Activated B cell treated with CpG ODN at 0.5 μM for 24 hours (primary cell): ENCODE measurements around the gene SLC66A2. TPM values are rescaled to one million over a fixed set of nuclear protein-coding genes. Genes with fewer than 3 reads are reported as not detected.

Source experiments
- ATAC-seq: fragments of 200-7000 bp; cut with Tn5 transposase; one replicate; pipeline ENCODE4 v1.10.0; 2021; ENCODE audit warnings: low read depth, mild to moderate bottlenecking, moderate library complexity
- CTCF ChIA-PET: fragments of 350-600 bp; sonication (Branson Sonifier 250); formaldehyde crosslinking; loops from one replicate; lab custom pipeline; 2021; ENCODE audit warnings: antibody characterized with exemption; lab: Charles Lee
- POLR2A ChIA-PET: fragments of 350-600 bp; sonication (Branson Sonifier 250); formaldehyde crosslinking; loops from one replicate; lab custom pipeline; 2021; ENCODE audit warnings: antibody characterized with exemption; lab: Charles Lee
- DNase-seq: peaks from one replicate; pipeline ENCODE4 v3.0.0; 2022
- H3K27ac Mint-ChIP-seq: one replicate; pipeline ENCODE4 v1.8.0; 2020; ENCODE audit warnings: mixed read lengths
- H3K27me3 Mint-ChIP-seq: one replicate; pipeline ENCODE4 v1.8.0; 2021; ENCODE audit warnings: mixed read lengths
- H3K36me3 Mint-ChIP-seq: one replicate; pipeline ENCODE4 v1.8.0; 2021; ENCODE audit warnings: low read depth, mixed read lengths
- H3K4me1 Mint-ChIP-seq: one replicate; pipeline ENCODE4 v1.8.0; 2021; ENCODE audit warnings: mixed read lengths
- H3K4me3 Mint-ChIP-seq: one replicate; pipeline ENCODE4 v1.8.0; 2020; ENCODE audit warnings: mild to moderate bottlenecking, mixed read lengths
- H3K9me3 Mint-ChIP-seq: one replicate; pipeline ENCODE4 v1.8.0; 2020; ENCODE audit warnings: mixed read lengths
- intact Hi-C: fragments of 100-400 bp; cut with micrococcal nuclease; formaldehyde crosslinking; loops from one replicate; pipeline ENCODE4 v1.15.1; 2024
- total RNA-seq: library from RNA; stranded (reverse); gene quantifications from 2 replicates; pipeline ENCODE4 v1.2.3, GENCODE V29; 2022
- TF ChIP-seq, protein P1 (sequence below): fragments of 200-600 bp; IDR thresholded peaks from one replicate; pipeline ENCODE4 v1.8.0; 2022; ENCODE audit warnings: antibody characterized with exemption, mild to moderate bottlenecking

Gene SLC66A2
- total RNA-seq, 1 donor from 2014 or later: 36.4 TPM

DNA sequence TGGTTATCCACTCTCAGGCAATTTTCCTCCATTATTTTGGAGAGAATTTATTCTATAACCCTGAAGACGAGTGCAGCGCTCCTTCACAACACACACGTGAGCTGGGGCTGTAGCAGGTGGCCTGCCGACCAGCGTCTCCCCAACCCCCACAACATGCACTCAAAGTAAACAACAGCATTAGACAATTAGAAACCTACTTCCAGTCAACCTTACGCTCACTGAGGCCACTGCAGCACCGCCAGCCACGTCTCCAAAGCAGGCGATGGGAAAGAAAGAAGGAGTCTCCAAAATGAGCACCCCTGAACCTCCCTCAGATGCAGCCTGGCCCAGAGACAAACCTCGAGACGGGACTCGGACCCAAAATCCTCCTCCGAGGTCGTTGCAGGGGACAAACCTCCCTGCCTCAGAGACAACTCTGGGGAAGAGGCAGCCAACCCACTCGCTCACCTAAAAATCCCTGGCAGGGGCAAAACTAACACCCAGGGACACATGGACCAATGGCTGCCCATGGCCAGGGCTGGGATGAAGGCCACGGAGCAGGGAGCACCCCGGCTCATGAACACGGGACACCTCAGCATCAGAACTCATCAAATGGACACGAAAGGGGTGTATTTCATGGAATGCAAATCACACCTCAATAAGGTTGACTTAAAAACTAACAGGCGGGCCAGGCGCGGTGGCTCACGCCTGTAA lies 2.6 kb downstream of the SLC66A2 start:
- no peaks in the 10 kb centered on the region for H3K9me3 Mint-ChIP-seq
- CTCF ChIA-PET: no interaction called here
- peak overlapping the region; percentile 92 for H3K27ac Mint-ChIP-seq
- ATAC-seq (no peak), DNase-seq (no peak)
- H3K4me3 Mint-ChIP-seq: peak overlapping the region; percentile 85
- H3K36me3 Mint-ChIP-seq: peaks cover 30% of the 10 kb centered on the region
- peaks cover 57% of the 10 kb centered on the region for H3K4me1 Mint-ChIP-seq
- POLR2A ChIA-PET: interaction anchor here (0.7 to 3.3 kb wide), 6 partner anchors 39 to 270 kb away, joined by 3 to 20 read pairs (median 4); partner anchors contain the start of genes RBFA and TXNL4A
- no peaks in the 10 kb centered on the region for H3K27me3 Mint-ChIP-seq
- TF ChIP-seq, protein P1, sequence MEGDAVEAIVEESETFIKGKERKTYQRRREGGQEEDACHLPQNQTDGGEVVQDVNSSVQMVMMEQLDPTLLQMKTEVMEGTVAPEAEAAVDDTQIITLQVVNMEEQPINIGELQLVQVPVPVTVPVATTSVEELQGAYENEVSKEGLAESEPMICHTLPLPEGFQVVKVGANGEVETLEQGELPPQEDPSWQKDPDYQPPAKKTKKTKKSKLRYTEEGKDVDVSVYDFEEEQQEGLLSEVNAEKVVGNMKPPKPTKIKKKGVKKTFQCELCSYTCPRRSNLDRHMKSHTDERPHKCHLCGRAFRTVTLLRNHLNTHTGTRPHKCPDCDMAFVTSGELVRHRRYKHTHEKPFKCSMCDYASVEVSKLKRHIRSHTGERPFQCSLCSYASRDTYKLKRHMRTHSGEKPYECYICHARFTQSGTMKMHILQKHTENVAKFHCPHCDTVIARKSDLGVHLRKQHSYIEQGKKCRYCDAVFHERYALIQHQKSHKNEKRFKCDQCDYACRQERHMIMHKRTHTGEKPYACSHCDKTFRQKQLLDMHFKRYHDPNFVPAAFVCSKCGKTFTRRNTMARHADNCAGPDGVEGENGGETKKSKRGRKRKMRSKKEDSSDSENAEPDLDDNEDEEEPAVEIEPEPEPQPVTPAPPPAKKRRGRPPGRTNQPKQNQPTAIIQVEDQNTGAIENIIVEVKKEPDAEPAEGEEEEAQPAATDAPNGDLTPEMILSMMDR: no peak
- intact Hi-C loops: loop anchor here (5.0 kb wide), 1 partner anchor 37 kb away; no protein-coding TSS in a partner anchor

DNA sequence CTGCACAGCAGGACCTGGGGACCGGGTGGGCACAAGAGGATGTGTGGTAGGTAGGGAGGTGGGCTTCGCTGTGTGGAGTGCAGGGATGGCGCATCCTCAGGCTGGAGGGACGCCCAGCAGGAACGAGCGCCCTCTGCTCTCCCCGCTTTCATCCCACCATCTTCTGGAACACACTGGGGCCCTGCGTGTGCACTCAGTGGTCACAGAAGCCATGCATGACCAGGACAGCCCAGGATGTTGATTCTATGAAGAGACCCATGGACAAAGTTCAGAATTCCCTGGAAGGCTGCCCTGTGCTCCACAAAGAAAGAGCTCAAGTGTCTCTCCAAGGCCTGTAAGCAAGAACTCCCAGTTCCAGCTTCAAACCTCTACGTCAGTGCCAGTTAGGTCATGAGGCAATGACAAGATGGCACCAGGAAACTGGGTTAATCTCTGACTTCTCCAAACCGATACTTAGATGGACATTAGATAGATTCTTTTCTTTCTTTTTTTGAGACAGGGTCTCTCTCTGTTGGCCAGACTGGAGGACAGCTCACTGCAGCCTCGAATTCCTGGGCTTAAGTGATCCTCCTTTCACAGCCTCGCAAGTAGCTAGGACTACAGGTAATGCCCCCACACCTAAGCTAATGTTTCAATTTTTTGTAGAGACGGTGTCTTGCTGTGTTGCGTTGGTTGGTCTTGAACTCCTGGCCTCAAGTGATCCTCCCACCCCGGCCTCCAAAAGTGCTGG lies 3.4 kb downstream of the SLC66A2 start:
- Mint-ChIP-seq H3K9me3 (no peaks in the 10 kb centered on the region), H3K27ac (peak overlapping the region; percentile 92), H3K27me3 (no peaks in the 10 kb centered on the region), H3K4me3 (no peak overlapping the region), H3K4me1 (peaks cover 57% of the 10 kb centered on the region), H3K36me3 (peaks cover 33% of the 10 kb centered on the region)
- intact Hi-C loops: loop anchor here (5.0 kb wide), 1 partner anchor 36 kb away; no protein-coding TSS in a partner anchor
- TF ChIP-seq, protein P1: no peak
- POLR2A ChIA-PET: interaction anchor here (1.7 kb wide), 1 partner anchor 86 kb away, joined by 4 read pairs; the partner anchor contains the start of gene RBFA
- DNase-seq (no peak), ATAC-seq (no peak)
- CTCF ChIA-PET: no interaction called here

DNA sequence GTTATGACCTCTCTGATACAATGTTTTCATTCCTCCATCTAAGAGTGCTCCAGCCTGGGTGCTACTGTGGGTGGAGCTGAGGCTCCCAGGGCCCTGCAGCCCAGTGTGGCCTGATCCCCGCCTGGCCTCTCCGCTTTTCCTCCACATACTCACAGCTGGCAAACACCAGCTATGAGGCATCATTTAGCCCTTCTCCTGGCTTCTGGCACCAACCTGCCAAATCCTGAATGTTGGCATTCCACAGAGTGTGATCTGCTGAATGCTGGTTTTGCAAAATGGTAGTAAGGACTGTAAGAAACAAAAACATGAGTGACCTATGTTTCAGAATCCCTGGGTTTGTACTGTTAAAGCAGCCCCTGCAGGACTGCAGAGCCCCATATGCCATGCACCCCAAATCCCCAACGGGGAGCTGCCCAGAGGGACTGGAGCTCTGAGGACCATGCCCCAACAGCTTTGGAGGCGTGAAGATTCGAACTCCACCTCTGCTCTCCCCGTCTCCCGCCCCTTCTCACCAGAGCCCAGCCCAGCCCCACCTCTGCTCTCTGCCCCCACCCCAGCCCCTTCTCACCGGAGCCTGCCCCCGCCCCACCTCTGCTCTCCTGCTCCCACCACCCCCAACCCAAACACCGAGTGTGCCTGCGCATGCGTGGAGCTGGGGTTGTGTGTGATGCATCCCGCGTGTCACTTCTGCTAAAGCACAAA lies 4.2 kb downstream of the SLC66A2 start:
- Mint-ChIP-seq H3K27me3 (no peaks in the 10 kb centered on the region), H3K27ac (peak overlapping the region; percentile 12), H3K4me3 (no peak overlapping the region), H3K4me1 (peaks cover 57% of the 10 kb centered on the region), H3K9me3 (no peaks in the 10 kb centered on the region), H3K36me3 (peaks cover 41% of the 10 kb centered on the region)
- CTCF ChIA-PET: no interaction called here
- no peak for ATAC-seq
- TF ChIP-seq, protein P1: no peak
- no peak for DNase-seq
- POLR2A ChIA-PET: interaction anchor here (1.7 kb wide), 1 partner anchor 87 kb away, joined by 4 read pairs; the partner anchor contains the start of gene RBFA
- intact Hi-C loops: loop anchor here (5.0 kb wide), 1 partner anchor 35 kb away; no protein-coding TSS in a partner anchor

DNA sequence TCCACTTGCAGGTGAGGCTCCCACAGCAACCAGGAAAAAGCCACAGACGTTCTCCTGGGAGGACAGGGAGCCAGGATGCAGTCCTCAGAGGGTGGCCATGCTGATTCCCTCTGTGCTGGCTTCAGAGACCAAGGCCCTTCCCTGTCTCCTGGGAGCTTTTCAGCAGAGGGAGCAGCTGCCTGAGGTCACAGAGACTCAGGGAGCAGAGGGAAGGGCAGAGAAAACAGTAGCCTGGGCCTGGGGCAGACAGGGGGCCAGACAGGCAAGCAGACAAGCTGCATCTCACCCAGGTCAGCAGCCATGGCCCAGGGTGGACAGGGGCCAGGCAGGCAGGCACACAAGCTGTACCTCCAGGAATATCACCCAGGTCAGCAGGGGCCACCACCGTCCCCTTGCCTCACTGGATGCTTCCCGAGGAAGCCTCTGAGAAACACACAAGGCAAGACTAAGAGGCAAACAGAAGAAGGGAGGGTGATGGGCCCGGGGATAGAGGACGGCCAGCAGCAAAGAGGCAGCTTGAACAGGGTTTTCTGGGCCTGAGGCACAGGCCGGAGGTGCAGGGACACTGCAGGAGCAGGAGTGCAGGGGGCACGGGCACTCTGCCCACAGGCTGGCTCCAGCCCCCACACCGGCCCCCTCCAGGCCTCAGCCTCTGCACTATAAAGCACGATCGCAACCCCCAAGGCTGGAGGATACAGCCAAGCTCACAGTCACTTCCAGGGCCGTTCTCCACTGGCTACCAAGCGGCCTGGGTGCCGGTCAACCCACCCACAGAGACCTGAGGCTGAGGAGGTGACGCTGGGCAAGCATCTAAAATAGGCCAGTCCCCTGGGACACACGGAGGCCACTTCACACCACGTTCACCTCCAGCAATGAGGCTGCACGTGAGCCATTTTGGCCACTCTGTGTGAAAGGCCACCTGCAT lies 6.1 kb downstream of the SLC66A2 start:
- Mint-ChIP-seq H3K4me3 (no peak overlapping the region), H3K27ac (peak overlapping the region; percentile 50), H3K27me3 (no peaks in the 10 kb centered on the region), H3K9me3 (no peaks in the 10 kb centered on the region), H3K36me3 (peaks cover 57% of the 10 kb centered on the region), H3K4me1 (peaks cover 54% of the 10 kb centered on the region)
- DNase-seq (no peak), ATAC-seq (no peak)
- intact Hi-C loops: loop anchor here (5.0 kb wide), 1 partner anchor 33 kb away; no protein-coding TSS in a partner anchor
- ChIA-PET POLR2A (interaction anchor here (0.8 to 1.1 kb wide), 2 partner anchors 88 to 146 kb away, joined by 3 read pairs; no protein-coding TSS in a partner anchor), CTCF (no interaction called here)
- TF ChIP-seq, protein P1: no peak
